Tibial nerve (tissue), 4 donors: ENCODE measurements around the gene SMIM35. TPM values are rescaled to one million over a fixed set of nuclear protein-coding genes. Genes with fewer than 3 reads are reported as not detected.

ENCODE experiments used
- DNase-seq, 2 donors: peaks; one replicate each; pipeline ENCODE4 v3.0.0-alpha.2; 2019; ENCODE audit warnings: low spot score in 2 of 2
- H3K27ac ChIP-seq, 4 donors: fragments of 200-600 bp; sonication (generic) in 3 of 4; one replicate each; pipeline ENCODE4 v1.5.1; 2017 to 2019; ENCODE audit warnings: mild to moderate bottlenecking in 1 of 4
- H3K27me3 ChIP-seq, 2 donors: fragments of 200-600 bp; sonication (generic) in 1 of 2; one replicate each; pipeline versions ENCODE4 v1.5.1 to v1.6.0; 2017 to 2019
- H3K36me3 ChIP-seq, 3 donors: fragments of 200-600 bp; sonication (generic); one replicate each; pipeline ENCODE4 v1.5.1; 2018 to 2019
- H3K4me1 ChIP-seq, 4 donors: fragments of 200-600 bp; sonication (generic) in 3 of 4; one replicate each; pipeline ENCODE4 v1.5.1; 2017 to 2019
- H3K4me3 ChIP-seq, 4 donors: fragments of 200-600 bp; sonication (generic) in 3 of 4; one replicate each; pipeline ENCODE4 v1.5.1; 2017 to 2019; ENCODE audit warnings: mild to moderate bottlenecking in 1 of 4, moderate library complexity in 1 of 4
- H3K9me3 ChIP-seq, 4 donors: fragments of 200-600 bp; sonication (generic) in 3 of 4; one replicate each; pipeline ENCODE4 v1.5.1; 2017 to 2019
- EP300 ChIP-seq, 2 donors: sonication (generic); formaldehyde crosslinking; IDR thresholded peaks; one replicate each; pipeline ENCODE4 v1.6.1; 2017; ENCODE audit warnings: antibody characterized with exemption in 2 of 2, mild to moderate bottlenecking in 1 of 2
- POLR2A ChIP-seq, 2 donors: fragments of 450-650 bp; IDR thresholded peaks; one replicate each; pipeline ENCODE4 v1.6.1; 2017; ENCODE audit warnings: antibody characterized with exemption in 2 of 2, mild to moderate bottlenecking in 2 of 2, moderate library complexity in 2 of 2
- WGBS, 2 donors: methylation state at CpG; one replicate each; pipeline ENCODE4 v1.1.5; 2018; 5-methylcytosine and 5-hydroxymethylcytosine counted together
- total RNA-seq, 4 donors: library from RNA; depleted of rRNA; stranded (reverse); fragments of >200 nt; gene quantifications; one replicate each; pipeline ENCODE4 v1.1.0, GENCODE V29; 2016
- TF ChIP-seq, protein P1 (sequence below), 5 experiments: fragments of 200-600 bp in 3 of 5; fragments of 450-650 bp in 2 of 5; sonication (generic) in 3 of 5; IDR thresholded peaks; one replicate each; pipeline ENCODE4 v1.5.1; 2016 to 2019; ENCODE audit warnings: antibody characterized with exemption in 5 of 5, mild to moderate bottlenecking in 3 of 5, moderate library complexity in 2 of 5

SMIM35 gene
- total RNA-seq = not detected

- Histone ChIP-seq H3K9me3 (peaks cover 0 to 22% (median 0%) of the 10 kb centered on the region in 4 donors), H3K27me3 (no peaks in the 10 kb centered on the region), H3K4me1 (peaks cover 0 to 17% (median 6%) of the 10 kb centered on the region in 4 donors), H3K27ac (no peak within 1 kb of the TSS), H3K4me3 (no peak within 1 kb of the TSS), H3K36me3 (no peaks in the 10 kb centered on the region)
- DNase-seq = no peak
- WGBS, 2 donors = 50 to 58% methylated on average over 5 of the region's 5 CpGs
- TF ChIP-seq, protein P1, sequence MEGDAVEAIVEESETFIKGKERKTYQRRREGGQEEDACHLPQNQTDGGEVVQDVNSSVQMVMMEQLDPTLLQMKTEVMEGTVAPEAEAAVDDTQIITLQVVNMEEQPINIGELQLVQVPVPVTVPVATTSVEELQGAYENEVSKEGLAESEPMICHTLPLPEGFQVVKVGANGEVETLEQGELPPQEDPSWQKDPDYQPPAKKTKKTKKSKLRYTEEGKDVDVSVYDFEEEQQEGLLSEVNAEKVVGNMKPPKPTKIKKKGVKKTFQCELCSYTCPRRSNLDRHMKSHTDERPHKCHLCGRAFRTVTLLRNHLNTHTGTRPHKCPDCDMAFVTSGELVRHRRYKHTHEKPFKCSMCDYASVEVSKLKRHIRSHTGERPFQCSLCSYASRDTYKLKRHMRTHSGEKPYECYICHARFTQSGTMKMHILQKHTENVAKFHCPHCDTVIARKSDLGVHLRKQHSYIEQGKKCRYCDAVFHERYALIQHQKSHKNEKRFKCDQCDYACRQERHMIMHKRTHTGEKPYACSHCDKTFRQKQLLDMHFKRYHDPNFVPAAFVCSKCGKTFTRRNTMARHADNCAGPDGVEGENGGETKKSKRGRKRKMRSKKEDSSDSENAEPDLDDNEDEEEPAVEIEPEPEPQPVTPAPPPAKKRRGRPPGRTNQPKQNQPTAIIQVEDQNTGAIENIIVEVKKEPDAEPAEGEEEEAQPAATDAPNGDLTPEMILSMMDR (IDR thresholded peaks at IDR 0.05) = no peak
- no peak for TF ChIP-seq EP300 (IDR thresholded peaks at IDR 0.05)
- no peak for TF ChIP-seq POLR2A (IDR thresholded peaks at IDR 0.05)
Observed at GRCh38 chr11:118086913-118087768, at the start of gene SMIM35. Gene SMIM35, minus strand, starts transcription at chr11:118086963. Its CDS starts 206 bp downstream, at chr11:118086757.

DNA sequence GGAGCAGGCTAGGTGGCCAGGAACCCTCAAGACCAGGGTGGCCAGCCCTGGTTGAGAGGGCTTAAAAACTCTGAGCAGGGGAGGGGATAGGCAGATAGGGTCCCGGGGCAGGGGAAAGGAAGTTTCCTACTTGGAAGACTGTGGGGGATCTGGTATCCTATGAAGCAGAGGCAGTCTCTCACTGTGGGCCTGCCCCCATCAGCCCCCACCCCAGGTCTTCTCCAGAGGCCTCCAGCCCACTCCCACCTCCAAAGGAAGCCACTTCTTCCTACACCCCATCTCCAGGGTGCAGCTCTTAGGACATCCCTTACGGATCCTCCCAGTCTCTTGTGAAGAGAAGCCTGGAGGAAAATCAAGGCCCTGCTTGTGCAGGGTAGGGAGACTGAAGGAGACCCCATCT, 49.6 kb upstream of the SMIM35 start:
- 68% methylated on average over 2 of the region's 2 CpGs for WGBS, 2 donors
- H3K27me3 ChIP-seq = peaks cover 0 to 38% of the 10 kb centered on the region in 2 donors
- H3K9me3 ChIP-seq = no peaks in the 10 kb centered on the region
- no peaks in the 10 kb centered on the region for H3K36me3 ChIP-seq
- no peak for DNase-seq
- H3K4me1 ChIP-seq = no peaks in the 10 kb centered on the region
- no peak overlapping the region for H3K4me3 ChIP-seq
- no peak overlapping the region for H3K27ac ChIP-seq
- TF ChIP-seq POLR2A (IDR thresholded peaks at IDR 0.05) (no peak), EP300 (IDR thresholded peaks at IDR 0.05) (no peak)
- TF ChIP-seq, protein P1 (IDR thresholded peaks at IDR 0.05) = no peak

DNA sequence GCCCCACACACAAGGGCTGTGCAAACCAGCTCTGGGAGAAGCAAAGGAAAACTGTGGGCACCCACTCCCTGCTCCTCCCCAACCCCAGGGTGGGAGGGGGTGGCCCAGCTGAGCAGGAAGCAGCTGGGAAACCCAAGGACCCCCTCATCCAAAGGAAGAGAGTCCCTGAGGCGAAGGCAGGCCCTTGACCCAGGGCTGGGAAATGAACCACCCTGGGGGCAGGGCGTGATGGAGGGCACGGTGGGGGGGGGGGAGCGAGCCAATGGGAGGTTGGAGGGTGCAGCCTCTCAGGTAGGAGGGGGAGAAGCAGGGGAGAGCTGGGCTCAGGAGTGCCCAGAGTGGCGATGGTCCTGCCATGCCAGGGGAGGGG, 49.0 kb upstream of the SMIM35 start:
- TF ChIP-seq EP300 (IDR thresholded peaks at IDR 0.05) (no peak), POLR2A (IDR thresholded peaks at IDR 0.05) (no peak)
- TF ChIP-seq, protein P1 (IDR thresholded peaks at IDR 0.05) = no peak

DNA sequence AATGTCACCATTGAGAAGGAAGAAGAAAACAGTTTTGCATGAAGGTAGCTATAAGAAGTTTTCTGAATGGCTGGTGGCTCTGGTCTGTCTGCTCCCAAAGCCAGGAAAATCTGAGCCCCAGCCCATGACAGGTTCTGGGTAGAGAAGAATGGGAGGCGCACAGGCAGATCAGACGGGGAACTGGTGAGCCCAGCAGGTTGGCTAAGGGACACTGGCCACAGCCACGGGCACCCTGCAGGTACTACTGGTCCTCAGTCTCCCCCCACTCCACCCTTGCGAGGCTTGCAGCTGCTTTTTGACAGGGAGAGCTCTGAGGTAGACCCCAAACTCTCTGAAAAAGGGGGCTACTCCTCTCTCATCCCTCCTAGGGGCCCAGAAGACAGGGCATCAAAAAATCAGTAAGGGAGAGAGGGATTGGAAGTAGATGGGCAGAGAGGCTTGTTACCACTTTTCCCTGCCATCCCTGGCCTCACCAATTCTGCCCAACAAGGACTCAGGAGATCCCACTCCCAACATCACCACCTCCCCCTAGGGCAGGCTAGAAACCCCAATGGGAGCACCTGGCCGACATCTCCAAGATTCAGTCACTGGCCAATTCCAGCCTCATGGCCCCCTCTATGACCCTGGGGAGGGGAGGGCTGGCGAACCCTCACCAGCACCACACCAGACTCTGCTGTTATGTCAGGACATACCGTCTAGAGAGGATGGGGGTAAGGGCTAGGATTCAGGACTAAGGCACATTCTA, 48.5 kb upstream of the SMIM35 start:
- H3K4me3 ChIP-seq = no peak overlapping the region
- 67 to 77% methylated on average over 7 of the region's 7 CpGs for WGBS, 2 donors
- no peaks in the 10 kb centered on the region for H3K9me3 ChIP-seq
- no peak for DNase-seq
- H3K27ac ChIP-seq = no peak overlapping the region
- H3K36me3 ChIP-seq = no peaks in the 10 kb centered on the region
- H3K27me3 ChIP-seq = peaks cover 0 to 32% of the 10 kb centered on the region in 2 donors
- TF ChIP-seq EP300 (IDR thresholded peaks at IDR 0.05) (no peak), POLR2A (IDR thresholded peaks at IDR 0.05) (no peak)
- TF ChIP-seq, protein P1 (IDR thresholded peaks at IDR 0.05) = no peak
- H3K4me1 ChIP-seq = no peaks in the 10 kb centered on the region

More for the DNA sequence above, 49.0 kb upstream of the SMIM35 start:
- DNase-seq = no peak
- WGBS, 2 donors = 93 to 100% methylated on average over 2 to 5 of the region's 5 CpGs
- no peak overlapping the region for H3K27ac ChIP-seq
- peaks cover 0 to 38% of the 10 kb centered on the region in 2 donors for H3K27me3 ChIP-seq
- no peaks in the 10 kb centered on the region for H3K36me3 ChIP-seq
- no peaks in the 10 kb centered on the region for H3K9me3 ChIP-seq
- no peak overlapping the region for H3K4me3 ChIP-seq
- H3K4me1 ChIP-seq = no peaks in the 10 kb centered on the region

DNA sequence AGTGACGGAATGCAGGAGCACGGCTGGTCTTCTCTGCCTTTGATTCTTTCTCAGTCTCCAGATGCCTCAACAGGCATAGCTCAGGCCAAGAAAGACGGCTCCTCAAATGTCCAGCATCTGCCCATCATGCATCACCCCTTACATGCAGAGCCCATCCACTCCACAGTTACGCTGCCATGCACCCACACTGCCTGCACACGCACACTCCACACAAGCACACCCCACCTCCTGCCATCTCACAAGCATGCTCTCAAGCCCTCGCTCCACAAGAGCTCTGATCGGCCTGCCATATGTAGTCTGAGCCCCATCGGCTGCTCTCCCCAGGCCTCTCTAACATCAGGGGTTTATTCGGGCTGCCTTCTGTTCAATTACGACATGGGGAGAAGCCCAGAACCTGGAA, 47.1 kb upstream of the SMIM35 start:
- no peak for DNase-seq
- 84 to 91% methylated on average over 10 of the region's 10 CpGs for WGBS, 2 donors
- Histone ChIP-seq H3K27me3 (peaks cover 0 to 18% of the 10 kb centered on the region in 2 donors), H3K36me3 (no peaks in the 10 kb centered on the region), H3K4me1 (no peaks in the 10 kb centered on the region), H3K4me3 (no peak overlapping the region), H3K27ac (no peak overlapping the region), H3K9me3 (no peaks in the 10 kb centered on the region)
- TF ChIP-seq EP300 (IDR thresholded peaks at IDR 0.05) (no peak), POLR2A (IDR thresholded peaks at IDR 0.05) (no peak)
- TF ChIP-seq, protein P1 (IDR thresholded peaks at IDR 0.05) = no peak
